Stimulated activated CD8-positive, alpha-beta memory T cell treated with anti-CD3 and anti-CD28 coated beads, Interleukin-4, amount 100 ng/mL, for 24 hours (primary cell): ENCODE results near the gene ANTXR2.

Experiments
- DNase-seq: peaks from one replicate; pipeline ENCODE4 v3.0.0-alpha.2; 2020; ENCODE audit warnings: low read depth

ANTXR2 gene

DNA sequence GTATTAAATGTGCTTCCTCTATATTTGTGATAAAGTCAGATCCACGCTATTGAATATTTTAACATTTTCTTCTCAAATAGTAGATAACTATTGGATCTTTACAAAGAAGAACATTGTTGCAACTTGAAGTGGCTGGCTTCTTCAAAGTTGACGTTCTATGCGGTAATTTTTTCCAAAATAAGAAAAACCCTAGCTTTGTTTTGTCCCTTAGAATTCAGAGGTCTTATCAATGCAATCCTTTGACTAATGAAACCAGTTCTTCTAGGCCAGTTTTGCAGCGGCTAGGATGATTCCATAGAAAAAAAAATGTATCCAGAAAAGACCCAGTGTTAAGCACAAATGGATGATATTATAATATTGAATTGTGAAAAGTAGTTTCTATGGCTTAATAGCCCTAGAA lies 89.6 kb downstream of the ANTXR2 start:
- DNase-seq: no peak

DNA sequence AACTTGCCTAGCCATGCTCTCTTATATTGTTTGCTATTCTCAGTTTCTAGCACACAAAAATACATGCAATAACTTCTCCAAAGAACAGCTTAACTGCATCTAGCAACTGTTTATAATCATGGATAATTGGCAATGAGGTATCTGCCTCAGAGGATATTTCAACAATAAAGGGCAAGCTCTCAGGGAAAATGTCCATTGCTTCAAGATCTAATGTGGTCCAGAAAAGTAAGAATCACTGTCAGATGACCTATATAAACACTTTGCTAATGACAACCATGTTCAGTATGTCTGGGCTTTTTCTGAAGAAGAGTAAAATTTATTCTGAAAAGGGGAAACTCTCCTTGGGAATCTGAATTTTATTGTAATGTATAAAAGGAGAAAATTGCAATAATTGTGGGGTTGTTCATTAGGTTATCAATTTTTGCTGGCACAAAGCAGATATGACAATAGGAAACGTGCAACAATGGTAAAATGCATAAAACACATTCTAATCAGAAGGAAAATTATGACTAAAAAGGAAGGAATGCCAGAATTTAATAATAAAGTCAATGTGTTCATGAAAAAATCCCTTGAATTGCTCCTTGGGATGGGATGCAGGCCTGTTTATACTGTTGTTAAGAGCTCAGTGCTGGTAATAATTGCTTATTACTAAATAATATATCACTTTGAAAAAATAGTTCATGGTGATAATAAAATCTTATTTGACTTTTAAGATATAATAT lies 90.3 kb downstream of the ANTXR2 start:
- no peak for DNase-seq

DNA sequence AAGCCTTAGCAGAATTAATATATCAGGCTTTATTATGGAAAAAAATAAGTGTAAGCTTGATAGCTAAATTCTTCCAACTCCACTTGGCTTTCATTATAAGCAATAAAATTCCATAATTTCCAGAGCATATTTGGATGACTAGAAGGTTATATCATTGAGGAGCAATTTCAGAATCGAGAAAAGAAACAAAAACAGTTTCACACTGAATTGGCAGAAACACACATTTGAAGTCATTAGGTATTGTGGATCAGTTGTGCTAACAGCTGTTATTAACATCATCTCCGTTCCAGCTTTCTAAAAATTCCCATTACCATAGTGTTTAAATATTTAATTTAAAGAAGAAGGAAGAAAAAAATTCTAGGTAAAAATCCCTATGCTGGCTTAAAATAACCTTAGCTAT lies 92.6 kb downstream of the ANTXR2 start:
- DNase-seq: no peak

DNA sequence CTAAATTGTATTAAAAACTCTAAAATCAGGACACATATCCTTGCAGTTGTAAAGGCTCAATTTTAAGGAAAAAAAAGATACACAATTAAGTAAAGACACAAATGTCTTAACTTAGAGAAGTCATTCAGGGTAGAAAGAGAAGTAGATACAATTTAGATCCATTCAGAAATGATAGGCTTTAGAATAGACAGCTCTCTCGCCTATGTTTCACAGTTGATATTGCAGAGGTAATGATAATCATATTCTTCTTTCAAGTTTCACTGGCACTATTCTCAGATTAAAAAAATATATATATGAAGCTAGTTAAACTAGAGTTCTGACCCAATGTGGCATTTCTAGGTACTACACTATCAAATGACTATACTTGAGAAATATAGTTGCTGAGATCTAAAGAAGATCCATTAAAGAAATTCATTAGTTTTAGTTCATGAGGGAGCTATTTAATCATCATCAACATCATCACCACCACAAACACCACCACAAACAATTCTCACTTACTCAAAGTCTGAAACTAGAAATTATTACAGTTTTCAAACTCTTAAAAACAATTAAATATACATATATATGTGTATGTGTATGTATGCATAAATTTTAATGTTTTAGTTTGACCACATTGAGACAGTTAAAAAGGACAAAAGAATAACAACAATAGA lies 93.1 kb downstream of the ANTXR2 start:
- DNase-seq: no peak

DNA sequence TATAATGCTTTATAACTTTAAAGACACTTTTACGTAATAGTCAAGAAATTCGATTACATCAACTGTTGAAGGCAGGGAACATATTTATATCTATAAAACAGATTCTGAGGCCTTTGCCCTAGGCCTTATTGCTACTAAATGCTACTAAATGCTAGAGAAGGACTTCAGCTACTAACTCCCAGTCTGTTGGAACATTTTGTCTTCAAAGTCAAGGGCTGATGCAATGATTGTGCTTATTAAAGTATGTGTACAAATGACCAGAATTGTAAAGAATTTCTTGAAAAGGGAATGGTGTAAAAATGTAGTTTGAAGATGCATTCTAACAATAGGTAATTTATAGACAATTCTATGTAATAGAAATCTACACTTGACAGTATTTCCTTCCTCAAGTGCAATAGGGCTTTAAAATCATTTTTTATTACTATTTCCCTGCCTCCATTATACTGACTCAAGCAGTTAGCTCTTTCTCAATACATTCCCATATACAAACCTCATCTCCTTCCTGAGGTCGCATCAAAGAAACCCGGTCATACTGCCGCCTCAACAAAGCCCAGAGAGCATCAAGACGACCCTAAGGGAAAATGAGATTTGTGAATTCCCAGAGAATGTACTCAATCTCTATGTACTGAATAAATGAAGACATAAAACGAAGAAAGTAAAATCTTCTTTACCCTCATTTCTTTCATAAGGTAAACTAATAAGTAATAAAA lies 95.7 kb downstream of the ANTXR2 start:
- DNase-seq: no peak

DNA sequence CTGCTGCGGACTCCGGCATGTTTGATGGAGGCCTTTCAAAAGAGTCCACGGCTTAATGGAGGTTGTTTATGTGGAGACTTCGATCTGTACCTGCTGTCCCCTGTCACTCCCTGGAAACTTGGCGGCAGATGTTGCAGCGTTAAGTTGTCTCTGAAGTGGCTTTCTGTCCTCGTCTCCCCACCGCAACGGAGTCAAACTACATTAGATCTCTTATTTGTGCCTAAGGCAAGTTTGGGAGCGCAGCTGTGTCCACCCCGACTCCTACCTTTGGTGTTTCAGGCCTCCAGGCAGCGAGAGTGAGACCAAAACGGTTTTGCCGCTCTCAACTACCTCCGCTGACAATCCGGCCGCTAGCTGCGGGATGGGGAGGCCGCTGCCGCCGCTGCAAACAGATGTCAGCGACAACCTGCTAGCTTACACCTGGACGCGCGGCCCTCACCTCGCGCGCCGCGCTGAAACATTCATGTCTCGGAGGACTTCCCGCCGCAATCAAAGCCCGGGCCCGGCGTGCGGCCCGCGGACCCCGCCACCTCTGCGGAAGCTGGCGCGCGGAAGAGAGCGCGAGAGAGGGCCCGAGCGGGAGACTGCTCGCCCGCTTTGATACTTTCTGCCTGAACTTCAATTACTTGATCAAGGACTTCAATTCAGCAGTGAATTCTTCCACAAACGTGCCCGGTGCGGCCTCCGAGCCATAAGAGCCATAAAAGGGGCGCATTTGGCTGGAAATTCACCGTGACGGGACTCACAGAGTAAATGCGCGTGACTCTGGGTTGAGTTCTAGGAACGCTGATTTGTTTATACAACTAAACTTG lies 108.4 kb downstream of the ANTXR2 start:
- no peak for DNase-seq

DNA sequence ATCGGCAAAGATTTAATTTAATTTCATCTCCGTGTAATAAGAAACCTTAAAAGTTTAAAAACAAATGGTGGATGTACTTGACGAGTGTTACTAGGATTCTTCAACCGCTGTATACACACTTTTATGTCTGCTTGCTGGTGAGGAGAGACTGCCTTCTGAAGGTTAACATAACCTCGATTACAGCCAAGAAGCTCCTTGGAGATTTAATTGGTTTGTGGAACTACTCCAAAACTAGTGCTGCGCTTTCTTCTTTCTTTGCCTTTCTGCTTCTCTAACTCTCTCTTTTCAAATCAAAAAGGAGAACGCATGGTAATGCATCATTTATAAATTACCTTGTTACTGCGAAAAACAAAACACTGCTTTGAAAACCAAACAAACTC lies 109.0 kb downstream of the ANTXR2 start:
- DNase-seq: no peak

DNA sequence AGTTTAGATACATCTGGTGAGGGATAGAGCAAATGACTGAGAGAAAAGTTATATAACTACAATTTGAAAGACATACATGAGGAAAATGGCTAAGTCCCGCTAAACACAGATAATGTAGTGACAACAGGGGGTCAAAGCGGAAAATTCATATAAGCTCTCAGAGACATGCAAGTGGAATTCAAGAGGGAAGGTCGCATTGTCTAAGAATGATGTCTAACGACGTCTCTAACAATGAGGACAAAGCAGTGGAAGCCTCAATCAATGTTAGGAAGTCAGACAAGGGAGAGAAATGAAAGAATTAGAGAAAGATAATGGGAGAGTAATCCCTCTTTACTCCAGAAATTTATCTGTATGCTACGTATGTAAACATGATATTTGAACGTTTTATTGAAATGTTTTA lies 113.4 kb downstream of the ANTXR2 start:
- no peak for DNase-seq

DNA sequence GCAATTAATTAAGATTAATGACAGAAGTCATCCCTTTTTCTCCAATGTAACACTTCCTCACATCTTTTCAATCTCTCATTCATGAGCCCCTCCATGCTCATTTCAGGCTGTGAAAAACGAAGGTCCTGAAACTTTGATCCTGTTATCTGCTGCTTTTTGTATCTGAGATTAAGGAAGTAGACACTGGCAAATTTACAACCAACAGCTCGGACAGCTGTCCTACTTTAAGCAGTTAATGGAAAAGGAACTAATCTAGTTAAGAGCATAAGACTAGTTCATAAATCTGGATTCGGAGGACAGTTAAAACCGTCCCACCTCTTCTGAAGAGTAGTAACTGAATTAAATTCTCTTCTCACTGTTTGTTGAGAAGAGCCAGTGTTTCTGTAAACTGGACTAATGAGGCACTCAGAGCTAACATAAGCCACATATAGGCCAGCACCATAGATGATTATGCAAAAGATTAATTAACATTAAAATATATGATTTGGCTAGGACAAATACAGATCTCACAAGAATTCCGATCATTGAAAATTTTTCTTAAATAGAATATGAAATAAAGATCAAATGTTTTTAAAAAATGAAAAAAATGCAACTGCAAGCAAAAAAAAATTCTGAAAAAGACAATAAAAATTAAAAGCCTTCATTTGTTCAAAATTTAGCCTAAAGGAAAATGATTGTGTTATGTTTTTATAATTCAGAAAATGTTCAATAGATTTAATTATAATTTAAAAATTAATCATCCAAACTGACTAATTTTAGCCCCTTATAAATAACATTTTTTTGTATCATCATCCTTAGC lies 114.4 kb downstream of the ANTXR2 start:
- DNase-seq: no peak

DNA sequence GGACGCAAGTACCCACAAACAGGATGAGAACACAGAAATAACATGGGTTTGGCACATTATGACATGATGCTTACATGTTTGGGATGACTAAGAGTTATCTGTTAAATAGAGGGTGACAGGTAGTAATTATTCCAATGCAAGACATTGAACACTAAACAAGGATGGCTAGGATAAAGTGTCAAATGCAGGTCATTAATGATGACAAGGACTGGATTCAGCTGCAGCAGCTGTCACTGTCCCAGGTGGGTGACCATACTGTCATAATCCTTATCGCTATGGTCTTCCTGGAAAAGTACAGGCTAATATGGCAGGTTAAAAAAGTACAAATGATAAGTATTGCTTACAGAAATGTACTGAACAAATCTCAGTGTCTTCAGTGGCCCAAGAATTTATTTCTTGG lies 123.9 kb downstream of the ANTXR2 start:
- DNase-seq: no peak

DNA sequence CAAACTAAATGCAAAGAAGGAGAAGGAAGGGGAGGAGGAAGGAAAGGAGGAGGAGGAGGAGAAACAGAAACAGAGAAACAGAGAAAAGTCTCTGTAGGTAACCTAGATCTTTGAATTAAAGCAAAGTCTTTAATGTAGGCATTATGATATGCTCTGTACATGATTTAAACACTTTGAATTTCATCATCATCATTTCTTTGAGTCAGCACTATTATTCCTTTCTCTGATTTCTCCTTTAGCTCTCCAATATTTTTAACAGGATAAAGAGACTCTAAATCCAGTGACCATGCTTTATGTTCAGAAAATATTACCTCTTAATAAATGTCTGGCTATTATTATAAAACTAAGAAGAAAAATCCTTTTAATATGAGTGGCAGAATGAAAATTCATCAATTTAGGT lies 124.3 kb downstream of the ANTXR2 start:
- DNase-seq: no peak

DNA sequence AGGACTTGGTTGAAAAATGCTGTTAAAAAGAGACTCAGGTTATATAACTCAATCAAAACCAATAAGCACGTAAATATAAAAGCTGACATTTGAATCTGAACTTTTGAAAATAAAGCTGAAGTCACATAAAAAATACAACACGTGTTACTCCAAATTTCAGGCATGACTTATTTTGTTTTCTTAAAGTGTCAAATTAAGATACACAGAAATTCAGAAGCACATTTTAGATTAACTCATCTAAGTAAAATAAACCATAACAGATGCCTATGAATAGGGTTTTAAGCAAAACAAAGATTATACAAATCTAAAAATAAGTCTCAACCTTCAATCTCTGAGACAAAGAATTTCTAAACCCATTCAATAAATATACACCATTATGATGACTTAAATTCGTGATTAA lies 124.8 kb downstream of the ANTXR2 start:
- DNase-seq: no peak

DNA sequence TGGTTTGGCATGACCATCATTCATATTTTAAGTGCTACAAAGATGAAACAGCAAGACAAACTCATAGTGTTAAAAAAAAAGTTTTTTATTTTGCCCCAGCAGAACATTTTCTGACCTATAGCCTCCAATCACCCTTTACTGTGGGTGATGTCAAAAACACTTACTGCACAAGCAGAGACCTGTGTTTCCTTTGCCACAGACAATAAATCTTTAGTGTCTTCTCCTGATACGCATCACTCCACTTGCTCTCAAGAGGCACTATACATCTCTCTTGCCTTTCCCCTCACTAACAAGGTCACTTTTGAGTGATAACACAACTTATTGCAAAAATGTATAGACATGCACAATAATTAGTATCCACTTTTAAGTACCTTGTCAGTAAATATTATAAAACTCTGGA lies 125.6 kb downstream of the ANTXR2 start:
- DNase-seq: no peak

DNA sequence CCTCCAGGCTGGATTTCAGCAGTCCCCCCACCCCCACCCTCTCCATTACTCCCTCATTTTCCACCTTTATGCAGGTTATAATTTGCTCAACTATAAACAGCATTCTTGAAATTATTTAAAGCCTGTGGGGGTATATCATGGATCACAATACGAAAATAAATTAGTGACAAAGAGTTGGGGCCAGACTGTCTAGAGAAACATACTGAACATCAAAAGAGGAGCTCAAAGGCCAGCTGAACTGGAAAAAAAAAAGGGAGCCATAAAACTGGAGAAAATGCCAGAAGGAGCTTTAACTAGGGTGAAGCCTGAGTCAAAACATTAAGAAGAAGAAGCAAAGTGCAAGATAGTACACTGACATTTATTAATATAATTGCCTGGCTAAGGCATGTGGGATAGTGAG lies 137.8 kb downstream of the ANTXR2 start:
- no peak for DNase-seq

DNA sequence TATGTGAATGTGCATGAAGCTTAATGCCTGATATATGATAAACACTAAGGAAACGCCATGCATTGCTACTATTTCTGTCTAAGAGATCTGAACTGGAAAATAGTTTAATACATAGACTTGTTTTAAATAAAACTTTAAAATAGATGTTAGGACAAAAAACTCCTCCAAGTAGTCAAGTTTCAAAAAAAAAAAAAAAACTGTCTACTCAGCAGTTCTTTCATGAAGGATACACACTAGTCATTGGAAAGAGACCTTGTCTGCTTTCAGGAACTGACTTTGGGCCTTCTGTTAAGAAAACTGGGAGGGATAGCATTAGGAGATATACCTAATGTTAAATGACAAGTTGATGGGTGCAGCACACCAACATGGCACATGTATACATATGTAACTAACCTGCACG lies 138.4 kb downstream of the ANTXR2 start:
- DNase-seq: no peak

DNA sequence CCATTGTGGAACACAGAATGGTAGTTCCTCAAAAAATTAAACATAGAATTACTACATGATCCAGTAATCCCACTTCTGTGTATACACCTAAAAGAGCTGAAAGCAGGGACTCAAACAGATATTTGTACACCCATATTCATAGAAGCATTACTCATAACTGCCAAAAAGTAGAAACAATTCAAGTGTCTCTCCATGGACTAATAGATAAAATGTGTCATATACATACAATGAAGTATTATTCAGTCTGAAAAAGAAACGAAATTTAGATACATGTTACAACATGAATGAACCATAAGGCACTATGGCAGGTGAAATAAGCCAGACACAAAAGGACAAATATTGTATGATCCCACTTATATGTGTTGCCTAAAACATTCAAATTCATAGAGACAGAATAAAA lies 145.1 kb downstream of the ANTXR2 start:
- no peak for DNase-seq

DNA sequence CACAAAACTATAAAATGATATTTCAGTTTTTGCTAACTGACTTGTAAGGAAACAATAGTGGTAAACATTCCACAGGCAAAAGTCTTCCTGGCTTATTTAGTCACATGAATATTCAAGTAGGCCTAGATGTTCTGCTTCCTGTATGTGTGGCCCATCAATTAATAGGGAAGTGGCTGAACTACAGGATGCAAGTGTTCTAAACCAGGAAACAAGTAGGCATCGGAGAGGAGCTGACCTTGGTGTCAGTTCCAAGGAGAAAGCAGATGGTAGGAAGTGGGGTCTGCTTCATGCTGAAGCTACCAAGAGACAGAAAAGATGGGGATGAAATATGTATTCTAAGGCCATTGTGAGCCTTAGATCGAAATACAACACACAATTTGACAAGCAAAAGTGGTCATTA lies 149.7 kb downstream of the ANTXR2 start:
- no peak for DNase-seq

DNA sequence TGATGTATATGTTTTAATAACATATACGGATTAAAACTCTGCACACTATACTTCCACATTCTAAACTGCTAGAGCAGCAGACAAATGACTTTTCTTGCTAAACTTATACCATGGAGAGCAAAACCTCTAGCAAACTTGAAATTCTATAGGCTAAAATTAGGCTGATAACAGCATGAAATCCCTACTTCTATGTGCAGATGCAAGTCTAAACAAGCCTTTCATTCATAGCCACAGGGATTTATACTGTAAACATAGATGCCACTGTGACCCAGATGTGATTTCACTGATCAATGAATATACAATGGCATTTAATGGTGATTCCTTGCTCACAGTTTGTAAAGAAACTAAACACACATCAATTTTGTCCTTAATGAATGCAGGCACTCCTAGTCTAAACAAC lies 151.0 kb downstream of the ANTXR2 start:
- no peak for DNase-seq

DNA sequence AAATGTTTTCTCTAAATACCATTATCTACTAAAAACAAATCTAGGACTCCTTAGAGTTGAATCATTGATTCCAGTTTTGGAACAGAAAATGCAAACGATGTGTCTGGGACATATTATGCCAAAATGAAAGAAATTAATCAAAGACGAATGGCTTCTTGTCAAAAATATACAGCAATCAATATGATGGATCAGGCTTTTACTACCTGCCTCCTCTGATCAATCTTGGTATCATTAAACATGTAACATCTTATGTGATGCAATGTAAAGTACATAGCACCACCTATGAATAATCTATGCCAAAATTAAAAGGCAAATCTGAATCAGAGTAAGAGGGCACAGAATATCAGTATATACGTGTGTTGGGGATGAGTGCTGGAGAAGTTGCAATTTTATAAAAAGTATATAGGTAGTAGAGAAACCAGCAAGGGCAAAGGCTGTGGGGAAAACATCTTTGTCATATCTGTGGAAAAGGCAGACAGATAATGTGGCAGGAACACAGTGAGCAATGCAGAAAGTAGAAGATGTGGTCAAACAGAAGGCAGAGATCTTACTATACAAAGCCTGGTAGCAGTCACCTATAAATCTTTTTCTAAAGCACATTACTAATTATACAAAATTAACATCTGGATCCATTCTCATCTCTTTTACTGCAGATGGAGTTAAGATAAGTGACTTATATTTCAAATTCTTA lies 152.7 kb downstream of the ANTXR2 start:
- DNase-seq: no peak

DNA sequence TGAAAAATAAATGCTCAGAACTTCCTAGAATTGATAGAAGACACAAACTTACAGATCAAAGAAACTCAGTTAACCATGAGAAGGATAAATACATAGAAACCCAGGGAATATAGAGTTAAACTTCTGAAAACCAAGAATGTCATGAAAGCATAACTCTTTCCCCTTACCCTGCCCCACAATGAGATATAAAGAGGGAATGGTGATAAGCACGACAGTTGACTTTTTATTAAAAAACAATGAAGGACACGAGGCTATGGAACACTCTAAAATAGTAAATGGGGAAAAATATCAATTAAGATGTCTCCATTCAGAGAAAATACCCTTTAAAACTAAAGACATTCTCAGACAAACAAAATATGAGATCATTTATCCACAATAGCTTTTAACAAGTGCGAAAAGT lies 154.7 kb downstream of the ANTXR2 start:
- DNase-seq: no peak

DNA sequence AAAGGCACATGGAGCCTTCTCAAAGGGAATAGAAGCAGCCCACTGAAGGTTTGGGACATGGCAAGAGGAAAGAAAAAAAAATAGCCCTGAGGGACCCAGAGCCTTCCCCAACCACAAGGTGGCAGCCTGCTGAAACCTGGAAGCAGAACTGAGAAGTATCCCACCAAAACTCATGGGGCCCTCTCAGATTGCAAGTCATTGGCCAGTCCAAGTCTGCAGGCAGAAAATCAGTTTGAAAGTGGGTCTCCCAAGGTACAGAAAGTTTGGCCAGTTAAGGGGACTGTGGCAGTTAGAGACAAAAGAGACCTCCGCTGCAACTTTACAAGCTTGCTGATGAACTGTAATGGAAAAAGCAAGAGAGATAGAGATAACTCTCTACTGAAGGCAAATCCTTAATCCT lies 155.8 kb downstream of the ANTXR2 start:
- DNase-seq: peak; percentile 36
